ENCODE measurements around the gene KRTAP10-6.
"Not testable (repeated sequence)": the region's sequence is repeated elsewhere in the genome, so short reads cannot be mapped to it uniquely, and the experiment has no call there.

DNA sequence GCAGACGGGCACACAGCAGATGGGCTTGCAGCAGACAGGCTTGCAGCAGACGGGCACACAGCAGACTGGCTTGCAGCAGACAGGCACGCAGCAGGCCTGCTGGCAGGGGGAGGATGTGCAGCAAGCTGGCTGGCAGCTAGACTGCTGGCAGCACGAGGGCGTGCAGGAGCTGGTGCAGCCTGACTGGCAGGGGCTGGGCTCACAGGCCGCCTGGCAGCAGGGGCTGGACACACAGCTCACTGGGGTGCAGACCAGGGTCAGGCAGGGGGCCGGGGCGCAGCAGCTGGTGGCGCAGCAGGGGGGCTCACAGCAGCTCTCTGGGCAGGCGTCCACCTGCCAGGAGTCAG, 34.0 kb downstream of the KRTAP10-6 start:
- TF ChIP-seq, protein P1, sequence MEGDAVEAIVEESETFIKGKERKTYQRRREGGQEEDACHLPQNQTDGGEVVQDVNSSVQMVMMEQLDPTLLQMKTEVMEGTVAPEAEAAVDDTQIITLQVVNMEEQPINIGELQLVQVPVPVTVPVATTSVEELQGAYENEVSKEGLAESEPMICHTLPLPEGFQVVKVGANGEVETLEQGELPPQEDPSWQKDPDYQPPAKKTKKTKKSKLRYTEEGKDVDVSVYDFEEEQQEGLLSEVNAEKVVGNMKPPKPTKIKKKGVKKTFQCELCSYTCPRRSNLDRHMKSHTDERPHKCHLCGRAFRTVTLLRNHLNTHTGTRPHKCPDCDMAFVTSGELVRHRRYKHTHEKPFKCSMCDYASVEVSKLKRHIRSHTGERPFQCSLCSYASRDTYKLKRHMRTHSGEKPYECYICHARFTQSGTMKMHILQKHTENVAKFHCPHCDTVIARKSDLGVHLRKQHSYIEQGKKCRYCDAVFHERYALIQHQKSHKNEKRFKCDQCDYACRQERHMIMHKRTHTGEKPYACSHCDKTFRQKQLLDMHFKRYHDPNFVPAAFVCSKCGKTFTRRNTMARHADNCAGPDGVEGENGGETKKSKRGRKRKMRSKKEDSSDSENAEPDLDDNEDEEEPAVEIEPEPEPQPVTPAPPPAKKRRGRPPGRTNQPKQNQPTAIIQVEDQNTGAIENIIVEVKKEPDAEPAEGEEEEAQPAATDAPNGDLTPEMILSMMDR (IDR thresholded peaks at IDR 0.05), result not testable (repeated sequence)
- not testable (repeated sequence) for TF ChIP-seq POLR2A (IDR thresholded peaks at IDR 0.05)
